IPS-18a (cell line): Measurements from ENCODE around the gene FLNB.

ENCODE experiments used
- H3K27ac ChIP-seq: one replicate; pipeline ENCODE4 v1.5.1; 2013; ENCODE audit warnings: low read length
- H3K27me3 ChIP-seq: one replicate; pipeline ENCODE4 v1.6.1; 2013; ENCODE audit warnings: mild to moderate bottlenecking, low read length; ENCODE audit not compliant: control insufficient read depth, insufficient read depth
- H3K36me3 ChIP-seq: one replicate; pipeline ENCODE4 v1.6.1; 2013; ENCODE audit warnings: low read depth, low read length; ENCODE audit not compliant: control insufficient read depth
- H3K4me1 ChIP-seq: one replicate; pipeline ENCODE4 v1.6.1; 2013; ENCODE audit warnings: low read depth, low read length; ENCODE audit not compliant: control insufficient read depth
- H3K4me3 ChIP-seq: one replicate; pipeline ENCODE4 v1.5.1; 2013; ENCODE audit warnings: low read length
- H3K9ac ChIP-seq: one replicate; pipeline ENCODE4 v1.6.1; 2013; ENCODE audit warnings: mild to moderate bottlenecking, low read length, moderate library complexity
- H3K9me3 ChIP-seq: one replicate; pipeline ENCODE4 v1.6.1; 2013; ENCODE audit warnings: low read depth, low read length; ENCODE audit not compliant: control insufficient read depth

Gene FLNB

GRCh38 chr3:58184309-58184981, 176.2 kb downstream of the FLNB start:
- H3K27ac ChIP-seq: no peak overlapping the region
- no peaks in the 10 kb centered on the region for H3K27me3 ChIP-seq
- no peak overlapping the region for H3K9ac ChIP-seq
- no peak overlapping the region for H3K4me3 ChIP-seq
- H3K9me3 ChIP-seq: no peaks in the 10 kb centered on the region
- H3K4me1 ChIP-seq: no peaks in the 10 kb centered on the region
- H3K36me3 ChIP-seq: no peaks in the 10 kb centered on the region

- H3K36me3 ChIP-seq: no peaks in the 10 kb centered on the region
- H3K4me3 ChIP-seq: no peak overlapping the region
- H3K4me1 ChIP-seq: no peaks in the 10 kb centered on the region
- H3K27ac ChIP-seq: no peak overlapping the region
- no peaks in the 10 kb centered on the region for H3K27me3 ChIP-seq
- H3K9ac ChIP-seq: no peak overlapping the region
- H3K9me3 ChIP-seq: no peaks in the 10 kb centered on the region
Observed at GRCh38 chr3:58184982-58185360, 176.7 kb downstream of the FLNB start.

- no peaks in the 10 kb centered on the region for H3K9me3 ChIP-seq
- H3K4me1 ChIP-seq: no peaks in the 10 kb centered on the region
- H3K27me3 ChIP-seq: no peaks in the 10 kb centered on the region
- no peaks in the 10 kb centered on the region for H3K36me3 ChIP-seq
- no peak overlapping the region for H3K4me3 ChIP-seq
- no peak overlapping the region for H3K9ac ChIP-seq
- H3K27ac ChIP-seq: no peak overlapping the region
Observed at GRCh38 chr3:58188173-58188564, 179.9 kb downstream of the FLNB start.

- H3K4me1 ChIP-seq: no peaks in the 10 kb centered on the region
- no peaks in the 10 kb centered on the region for H3K36me3 ChIP-seq
- no peak overlapping the region for H3K4me3 ChIP-seq
- no peak overlapping the region for H3K9ac ChIP-seq
- no peaks in the 10 kb centered on the region for H3K9me3 ChIP-seq
- H3K27me3 ChIP-seq: no peaks in the 10 kb centered on the region
- H3K27ac ChIP-seq: no peak overlapping the region
Observed at GRCh38 chr3:58188921-58189451, 180.8 kb downstream of the FLNB start.

- no peaks in the 10 kb centered on the region for H3K4me1 ChIP-seq
Observed at GRCh38 chr3:58189691-58190090, 181.5 kb downstream of the FLNB start.

GRCh38 chr3:58190291-58190690, 182.1 kb downstream of the FLNB start:
- H3K9me3 ChIP-seq: no peaks in the 10 kb centered on the region
- H3K36me3 ChIP-seq: no peaks in the 10 kb centered on the region
- H3K4me1 ChIP-seq: no peaks in the 10 kb centered on the region
- no peak overlapping the region for H3K4me3 ChIP-seq
- H3K9ac ChIP-seq: no peak overlapping the region
- H3K27ac ChIP-seq: no peak overlapping the region
- H3K27me3 ChIP-seq: no peaks in the 10 kb centered on the region

More at GRCh38 chr3:58189691-58190090, 181.5 kb downstream of the FLNB start:
- Histone ChIP-seq H3K4me3 (no peak overlapping the region), H3K36me3 (no peaks in the 10 kb centered on the region), H3K27me3 (no peaks in the 10 kb centered on the region), H3K27ac (no peak overlapping the region), H3K9me3 (no peaks in the 10 kb centered on the region), H3K9ac (no peak overlapping the region)

GRCh38 chr3:58190882-58191281, 182.7 kb downstream of the FLNB start:
- H3K4me3 ChIP-seq: no peak overlapping the region
- no peak overlapping the region for H3K27ac ChIP-seq
- no peaks in the 10 kb centered on the region for H3K36me3 ChIP-seq
- H3K9ac ChIP-seq: no peak overlapping the region
- no peaks in the 10 kb centered on the region for H3K4me1 ChIP-seq
- no peaks in the 10 kb centered on the region for H3K9me3 ChIP-seq
- H3K27me3 ChIP-seq: no peaks in the 10 kb centered on the region

GRCh38 chr3:58191361-58191991, 183.3 kb downstream of the FLNB start:
- H3K4me1 ChIP-seq: no peaks in the 10 kb centered on the region
- H3K4me3 ChIP-seq: no peak overlapping the region
- H3K9ac ChIP-seq: no peak overlapping the region
- no peaks in the 10 kb centered on the region for H3K9me3 ChIP-seq
- H3K27me3 ChIP-seq: no peaks in the 10 kb centered on the region
- no peak overlapping the region for H3K27ac ChIP-seq
- H3K36me3 ChIP-seq: no peaks in the 10 kb centered on the region

- H3K4me1 ChIP-seq: no peaks in the 10 kb centered on the region
- H3K36me3 ChIP-seq: no peaks in the 10 kb centered on the region
- H3K27me3 ChIP-seq: no peaks in the 10 kb centered on the region
- no peaks in the 10 kb centered on the region for H3K9me3 ChIP-seq
- no peak overlapping the region for H3K27ac ChIP-seq
- H3K9ac ChIP-seq: no peak overlapping the region
- H3K4me3 ChIP-seq: no peak overlapping the region
Observed at GRCh38 chr3:58192069-58192468, 183.8 kb downstream of the FLNB start.

- no peak overlapping the region for H3K27ac ChIP-seq
- H3K9ac ChIP-seq: no peak overlapping the region
- no peaks in the 10 kb centered on the region for H3K9me3 ChIP-seq
- no peaks in the 10 kb centered on the region for H3K4me1 ChIP-seq
- no peaks in the 10 kb centered on the region for H3K36me3 ChIP-seq
- H3K27me3 ChIP-seq: no peaks in the 10 kb centered on the region
- H3K4me3 ChIP-seq: no peak overlapping the region
Observed at GRCh38 chr3:58193682-58194407, 185.6 kb downstream of the FLNB start.

- Histone ChIP-seq H3K4me1 (no peaks in the 10 kb centered on the region), H3K36me3 (no peaks in the 10 kb centered on the region), H3K27ac (no peak overlapping the region), H3K9me3 (no peaks in the 10 kb centered on the region), H3K9ac (no peak overlapping the region), H3K27me3 (no peaks in the 10 kb centered on the region), H3K4me3 (no peak overlapping the region)
Observed at GRCh38 chr3:58197588-58197987, 189.4 kb downstream of the FLNB start.
